B cell (primary cell): ENCODE data around the gene CCL3.

Source experiments
- CTCF ChIP-seq: fragments of 200-600 bp; IDR thresholded peaks from one replicate; pipeline ENCODE4 v1.8.0; 2022; ENCODE audit warnings: antibody characterized with exemption, mild to moderate bottlenecking
- EZH2 ChIP-seq: IDR thresholded peaks from 2 replicates; pipeline ENCODE4 v1.6.1; 2012; ENCODE audit warnings: borderline replicate concordance, low read depth, mild to moderate bottlenecking, moderate library complexity, low read length; ENCODE audit not compliant: insufficient read depth, poor library complexity, severe bottlenecking

DNA sequence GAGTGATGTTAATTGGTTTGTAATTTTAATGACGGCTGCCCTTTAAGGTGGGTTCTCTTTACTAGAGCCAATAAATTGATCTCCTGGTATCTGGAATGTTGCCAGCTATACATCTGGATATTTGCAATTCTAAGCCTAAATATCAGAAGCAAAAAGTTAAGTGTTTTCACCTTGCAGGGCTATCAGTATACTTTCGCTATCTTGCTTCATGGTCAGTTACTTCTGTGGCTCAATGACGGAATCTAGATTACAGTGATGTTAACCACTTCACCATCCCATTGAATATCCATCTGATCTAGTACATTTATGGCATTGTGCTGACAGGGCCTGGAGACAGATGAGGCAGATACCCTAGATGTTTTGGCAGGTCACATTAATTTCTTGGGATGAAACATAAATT lies 42.0 kb upstream of the CCL3 start:
- no peak for TF ChIP-seq CTCF
- TF ChIP-seq EZH2 = no peak
